Kidney capillary endothelial cell (primary cell): Measurements from ENCODE around the gene INTS6L.
"Not testable (repeated sequence)": the region's sequence is repeated elsewhere in the genome, so short reads cannot be mapped to it uniquely, and the experiment has no call there.

Experiments used
- DNase-seq: peaks from one replicate; pipeline ENCODE4 v3.0.0-alpha.2; 2018; ENCODE audit warnings: low spot score

Gene INTS6L

GRCh38 chrX:135522878-135523693 is 2.6 kb downstream of the INTS6L start:
- DNase-seq, result no peak

GRCh38 chrX:135528254-135528653 is 7.8 kb downstream of the INTS6L start:
- DNase-seq, result no peak

DNA sequence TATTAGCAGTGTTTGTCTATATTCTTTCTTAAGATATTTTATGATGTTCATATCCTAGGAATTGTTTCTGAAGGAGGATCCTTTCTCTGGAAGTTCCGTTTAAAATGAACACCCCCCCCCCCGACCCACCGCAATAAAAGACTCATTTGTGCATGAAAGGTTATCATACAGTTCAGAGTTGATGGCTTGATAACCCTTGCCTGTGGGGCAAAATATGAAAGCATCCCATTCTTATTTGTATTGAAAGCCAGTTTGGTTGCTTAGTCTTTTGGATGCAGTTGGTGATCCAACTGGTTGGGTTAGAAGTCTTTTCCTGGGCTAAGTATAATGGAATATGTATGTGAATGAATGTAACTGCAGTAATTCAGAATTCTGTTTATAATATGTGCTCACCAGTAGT is 8.3 kb downstream of the INTS6L start:
- no peak for DNase-seq

GRCh38 chrX:135530097-135530496 is 9.6 kb downstream of the INTS6L start:
- DNase-seq, result no peak

GRCh38 chrX:135531813-135532212 is 11.4 kb downstream of the INTS6L start:
- no peak for DNase-seq

DNA sequence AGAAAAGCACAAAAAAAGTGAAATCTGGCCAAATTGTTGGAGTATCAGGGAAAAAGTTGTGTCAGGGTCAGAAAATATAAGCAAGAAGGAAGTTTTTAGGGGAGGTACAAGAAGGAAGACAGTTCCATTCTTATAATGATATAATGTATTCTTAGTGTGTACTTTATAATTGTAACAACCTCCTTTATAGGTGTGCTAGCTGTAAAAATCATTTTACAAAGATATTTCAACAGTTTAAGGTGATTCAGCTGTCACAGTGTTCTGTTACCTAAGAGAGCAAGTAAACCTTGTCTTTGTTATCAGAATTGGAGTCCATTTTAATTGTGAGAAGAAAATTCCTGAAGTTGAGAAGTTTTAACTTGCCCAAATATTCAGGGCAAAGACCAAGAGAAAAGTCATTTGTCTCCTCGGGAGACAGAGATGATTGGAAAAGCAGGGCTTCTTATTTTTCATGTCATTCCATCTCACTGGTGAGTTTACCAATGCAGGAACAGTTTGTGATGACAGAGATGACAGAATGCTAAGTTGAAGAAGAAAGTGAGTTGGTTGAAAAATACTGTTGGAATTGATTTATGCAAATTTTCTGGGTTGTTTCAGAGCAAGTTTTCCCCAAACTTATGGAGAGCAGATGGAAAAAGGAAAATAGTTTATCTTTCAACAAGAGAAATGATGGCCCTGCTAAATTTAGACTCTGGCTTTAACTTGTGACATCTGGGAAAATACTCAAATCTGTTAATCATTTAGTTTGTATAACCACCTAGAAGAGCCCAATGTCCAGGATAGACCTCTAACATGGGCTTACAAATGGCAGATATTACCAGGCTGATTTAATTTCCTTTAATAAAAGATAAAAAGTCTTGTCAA is 14.8 kb downstream of the INTS6L start:
- DNase-seq, result no peak

DNA sequence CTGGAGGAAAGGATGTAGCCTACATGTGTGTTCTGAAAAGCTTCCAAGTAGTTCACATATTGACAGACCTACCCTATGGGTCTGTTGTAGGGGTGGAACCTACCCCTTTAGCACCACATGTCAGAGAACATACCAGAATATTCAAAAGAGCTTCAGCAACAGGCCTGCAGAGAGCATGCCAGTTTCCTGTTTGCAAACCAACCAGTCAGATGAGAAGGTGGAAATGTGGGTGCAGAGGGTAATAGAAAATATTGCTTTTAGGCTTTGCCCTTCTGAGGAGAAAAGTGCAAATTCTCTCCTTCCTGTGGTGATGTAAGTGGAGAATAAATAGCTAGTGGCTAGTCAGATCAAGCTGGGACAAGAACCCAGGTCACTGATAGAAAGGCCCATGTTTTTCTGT is 16.4 kb downstream of the INTS6L start:
- no peak for DNase-seq

DNA sequence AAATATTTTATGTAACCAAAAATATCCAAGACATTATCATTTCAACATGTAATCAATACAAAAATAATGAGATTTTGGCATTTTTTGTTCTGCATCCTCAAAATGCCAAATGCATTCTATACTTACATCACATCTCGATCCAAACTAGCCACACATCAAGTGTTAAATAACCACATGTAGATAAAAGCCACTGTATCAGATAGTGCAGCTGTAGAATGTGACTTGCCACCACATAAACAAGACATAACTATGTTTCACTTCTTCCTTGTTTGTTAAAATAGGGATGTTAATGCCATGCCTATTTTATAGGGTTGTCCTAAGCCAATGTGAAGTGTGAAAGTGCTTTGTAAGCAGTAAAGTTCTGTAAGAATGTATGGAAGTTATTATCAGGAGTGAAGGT is 20.9 kb downstream of the INTS6L start:
- no peak for DNase-seq

DNA sequence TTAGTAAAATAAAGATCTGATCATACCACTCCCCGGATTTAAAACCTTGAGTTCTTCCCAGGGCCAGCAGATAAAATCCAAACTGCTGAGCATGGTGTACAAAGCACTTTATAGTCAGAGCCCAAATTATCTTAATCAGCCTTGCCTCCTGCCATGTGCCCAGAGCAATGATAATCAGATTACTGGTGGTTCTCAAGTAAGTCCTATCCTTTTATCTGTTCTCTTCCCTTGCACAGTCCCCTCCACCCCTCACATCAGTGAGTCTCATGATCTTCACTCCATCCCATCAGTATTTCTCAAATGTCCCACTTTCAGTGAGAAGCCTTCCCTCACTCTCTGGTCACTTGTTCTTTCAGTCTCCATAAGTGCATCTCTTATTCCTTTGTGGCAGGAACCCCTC is 22.7 kb downstream of the INTS6L start:
- no peak for DNase-seq

- no peak for DNase-seq
Observed at GRCh38 chrX:135543924-135544323, 23.5 kb downstream of the INTS6L start.

- DNase-seq, result no peak
Observed at GRCh38 chrX:135544338-135544948, 24.0 kb downstream of the INTS6L start.

- DNase-seq, result no peak
Observed at GRCh38 chrX:135547767-135548166, 27.3 kb downstream of the INTS6L start.

- DNase-seq, result no peak
Observed at GRCh38 chrX:135549519-135549918, 29.1 kb downstream of the INTS6L start.

DNA sequence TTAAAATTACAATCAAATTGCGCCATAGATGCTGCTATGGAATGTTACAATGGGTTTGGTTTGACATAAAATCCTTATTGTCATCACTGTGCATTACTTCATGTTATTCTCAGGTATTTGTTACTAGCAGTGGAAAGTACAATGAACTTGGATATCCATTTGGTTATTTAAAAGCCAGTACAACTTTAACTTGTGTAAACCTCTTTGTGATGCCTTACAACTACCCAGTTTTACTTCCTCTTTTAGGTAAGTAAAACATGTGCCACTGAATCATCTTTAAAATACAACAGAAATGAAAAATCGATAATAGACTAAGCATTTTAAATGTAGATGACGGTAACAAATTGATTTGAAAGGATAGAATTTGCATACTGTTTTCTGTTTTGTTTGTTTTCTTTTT is 35.6 kb downstream of the INTS6L start:
- DNase-seq, result no peak

DNA sequence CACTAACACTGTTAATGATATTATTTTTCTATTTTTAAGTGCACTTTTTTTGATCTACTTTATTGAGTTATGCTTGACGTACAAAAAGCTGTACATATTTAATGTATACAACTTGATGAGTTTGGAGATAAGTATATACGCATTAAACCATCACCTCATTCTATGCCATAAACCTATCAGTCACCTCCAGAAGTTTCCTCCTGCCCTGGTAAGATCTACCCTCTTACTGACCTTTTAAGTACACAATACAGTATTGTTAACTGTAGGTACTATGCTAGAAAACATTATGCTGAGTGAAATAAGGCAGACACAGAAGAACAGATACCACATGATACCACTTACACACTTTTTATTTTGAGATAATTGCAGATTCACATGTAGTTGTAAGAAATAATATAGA is 36.9 kb downstream of the INTS6L start:
- DNase-seq, result no peak

- DNase-seq, result no peak
Observed at GRCh38 chrX:135572436-135572835, 52.0 kb downstream of the INTS6L start.

DNA sequence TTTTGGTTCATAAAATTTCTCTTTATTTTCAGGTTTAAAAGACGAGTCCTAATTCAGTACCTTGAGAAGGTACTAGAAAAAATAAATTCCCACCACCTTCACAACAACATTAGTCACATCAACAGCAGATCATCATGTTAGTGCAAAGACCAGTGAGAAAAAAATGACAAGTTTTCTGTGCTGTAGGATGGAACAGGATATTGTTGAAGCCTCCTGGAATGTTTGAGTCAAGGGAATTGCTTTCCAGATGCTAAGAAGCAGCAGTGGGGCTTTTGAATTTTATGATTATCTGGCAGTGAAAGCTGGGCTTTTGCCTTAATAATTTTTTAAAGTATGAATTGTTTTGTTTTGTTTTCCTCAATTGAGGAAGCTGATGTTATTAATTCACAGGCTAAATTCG is 61.0 kb downstream of the INTS6L start:
- DNase-seq, result no peak

DNA sequence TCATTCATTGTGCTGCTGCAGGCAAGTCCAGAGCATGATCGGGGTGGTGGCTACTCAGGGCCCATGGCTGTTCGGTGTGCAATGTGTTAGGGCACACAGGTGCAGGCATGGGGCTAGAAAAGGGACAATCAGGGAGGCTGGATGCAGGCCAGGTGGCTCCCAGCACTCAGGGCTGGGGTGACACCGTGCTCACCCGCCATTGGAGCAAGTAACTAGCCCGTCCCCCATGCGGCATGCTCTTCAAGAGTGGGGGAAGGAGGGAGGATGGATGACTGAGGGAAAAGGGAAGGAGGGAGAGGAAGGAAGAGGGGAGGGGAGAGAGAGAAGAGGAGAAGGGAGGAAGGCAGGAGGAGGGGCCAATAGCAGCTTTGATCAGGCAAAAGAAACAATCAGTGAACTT is 64.7 kb downstream of the INTS6L start:
- no peak for DNase-seq

DNA sequence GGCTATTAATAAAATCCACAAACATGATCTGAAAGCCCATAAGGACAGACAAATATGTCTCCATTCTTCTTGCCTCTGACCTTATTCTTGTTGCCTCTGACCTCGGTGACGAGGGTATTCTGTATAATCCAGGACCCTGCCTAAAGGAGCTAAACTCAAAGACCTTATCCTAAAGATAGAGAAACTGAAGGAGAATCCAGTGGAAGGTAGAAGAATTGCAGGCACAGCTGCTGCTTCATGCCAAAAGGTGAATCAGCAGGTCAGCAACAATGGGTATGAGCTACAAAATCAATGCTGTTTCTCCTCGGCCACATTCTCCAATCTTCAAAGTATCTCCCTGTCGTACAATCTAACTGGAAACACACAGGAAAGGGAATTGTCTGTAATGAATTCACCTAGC is 71.4 kb downstream of the INTS6L start:
- no peak for DNase-seq

DNA sequence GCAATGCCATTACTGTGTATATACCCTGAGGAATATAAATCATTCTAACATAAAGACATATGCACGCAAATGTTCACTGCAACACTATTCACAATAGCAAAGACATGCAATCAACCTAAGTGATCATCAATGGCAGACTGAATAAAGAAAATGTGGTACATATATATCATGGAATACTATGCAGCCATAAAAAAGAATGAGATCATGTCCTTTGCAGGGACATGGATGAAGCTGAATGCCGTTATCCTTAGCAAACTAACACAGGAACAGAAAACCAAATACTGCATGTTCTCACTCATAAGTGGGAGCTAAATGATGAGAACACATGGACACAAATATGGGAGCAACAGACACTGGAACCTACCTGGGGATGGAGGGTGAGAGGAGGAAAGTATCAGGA is 73.6 kb downstream of the INTS6L start:
- not testable (repeated sequence) for DNase-seq

DNA sequence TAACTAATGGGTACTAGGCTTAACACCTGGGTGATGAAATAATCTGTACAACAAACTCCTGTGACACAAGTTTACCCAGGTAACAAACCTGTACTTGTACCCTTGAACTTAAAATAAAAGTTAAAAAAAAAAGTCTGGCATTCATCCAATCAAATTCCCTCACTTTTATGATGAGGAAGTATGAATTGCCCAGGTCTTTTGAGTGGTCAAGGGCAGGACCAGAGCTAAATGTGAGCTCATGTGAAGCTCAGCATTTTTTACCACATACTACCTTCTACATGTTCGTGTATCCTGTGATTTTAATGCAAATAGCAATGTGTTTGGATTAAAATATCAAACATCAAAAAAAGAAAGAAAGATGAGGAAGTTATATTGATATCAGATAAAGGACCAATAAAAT is 74.0 kb downstream of the INTS6L start:
- not testable (repeated sequence) for DNase-seq

DNA sequence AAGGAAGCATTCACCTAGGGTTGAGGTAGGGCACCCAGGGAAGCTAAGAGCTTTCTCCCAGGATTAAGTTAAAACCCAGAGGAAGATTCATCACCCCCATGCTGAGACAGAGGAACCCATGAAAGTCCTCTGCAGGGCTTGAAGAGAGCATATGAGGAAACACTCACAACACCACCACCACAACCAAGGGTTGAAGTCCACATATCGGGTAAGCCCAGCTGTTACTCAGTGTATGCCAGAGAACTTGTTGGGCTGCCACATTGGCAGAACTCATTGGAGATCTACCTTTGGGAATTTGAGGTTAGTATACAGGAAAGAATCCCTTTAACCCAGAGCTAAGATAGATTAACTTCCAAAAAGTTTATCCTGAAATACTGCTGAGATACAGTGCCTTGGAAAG is 75.1 kb downstream of the INTS6L start:
- no peak for DNase-seq

- peak; percentile 3 for DNase-seq
Observed at GRCh38 chrX:135596495-135596894, 76.0 kb downstream of the INTS6L start.
